GM18868 (cell line): ENCODE results near the gene REEP1.
"Not testable (repeated sequence)": the region's sequence is repeated elsewhere in the genome, so short reads cannot be mapped to it uniquely, and the experiment has no call there.

ENCODE experiments used
- ATAC-seq: cut with Tn5 transposase; IDR thresholded peaks from one replicate; pipeline ENCODE4 v1.9.1; 2021; ENCODE audit warnings: mild to moderate bottlenecking, moderate library complexity; ENCODE audit not compliant: unreplicated experiment

Gene REEP1

GRCh38 chr2:86249176-86249575, 88.2 kb downstream of the REEP1 start:
- ATAC-seq: no peak

GRCh38 chr2:86245222-86245621, 92.2 kb downstream of the REEP1 start:
- ATAC-seq: not testable (repeated sequence)

GRCh38 chr2:86244781-86245180, 92.6 kb downstream of the REEP1 start:
- ATAC-seq: not testable (repeated sequence)

- ATAC-seq: peak; percentile 37
These were observed 93.3 kb downstream of the REEP1 start for GRCh38 chr2:86243950-86244733.

- no peak for ATAC-seq
These were observed 94.2 kb downstream of the REEP1 start for GRCh38 chr2:86243272-86243671.

GRCh38 chr2:86241611-86242010, 95.8 kb downstream of the REEP1 start:
- ATAC-seq: no peak

GRCh38 chr2:86240251-86240650, 97.2 kb downstream of the REEP1 start:
- no peak for ATAC-seq

- no peak for ATAC-seq
These were observed 97.7 kb downstream of the REEP1 start for GRCh38 chr2:86239745-86240144.

GRCh38 chr2:86239326-86239725, 98.1 kb downstream of the REEP1 start:
- ATAC-seq: no peak

GRCh38 chr2:86238354-86238753, 99.1 kb downstream of the REEP1 start:
- ATAC-seq: peak; percentile 96

GRCh38 chr2:86237172-86237571, 100.3 kb downstream of the REEP1 start:
- ATAC-seq: peak; percentile 35

GRCh38 chr2:86235196-86235980, 102.0 kb downstream of the REEP1 start:
- ATAC-seq: no peak

GRCh38 chr2:86234563-86235131, 102.8 kb downstream of the REEP1 start:
- no peak for ATAC-seq

- ATAC-seq: no peak
These were observed 104.0 kb downstream of the REEP1 start for GRCh38 chr2:86233436-86233835.

GRCh38 chr2:86232910-86233309, 104.5 kb downstream of the REEP1 start:
- no peak for ATAC-seq

GRCh38 chr2:86232373-86232784, 105.0 kb downstream of the REEP1 start:
- no peak for ATAC-seq

GRCh38 chr2:86231680-86232372, 105.6 kb downstream of the REEP1 start:
- ATAC-seq: no peak

GRCh38 chr2:86230961-86231360, 106.5 kb downstream of the REEP1 start:
- no peak for ATAC-seq

- ATAC-seq: peak; percentile 48
These were observed 108.2 kb downstream of the REEP1 start for GRCh38 chr2:86229221-86229620.

- ATAC-seq: not testable (repeated sequence)
These were observed 108.9 kb downstream of the REEP1 start for GRCh38 chr2:86228574-86228973.

GRCh38 chr2:86227685-86228084, 109.7 kb downstream of the REEP1 start:
- ATAC-seq: no peak
